Body of pancreas (tissue), 4 donors: ENCODE measurements around the gene ABHD8.

Experiments used
- POLR2A ChIP-seq, 3 donors: fragments of 450-650 bp; IDR thresholded peaks; one replicate each; pipeline ENCODE4 v1.6.1; 2016; ENCODE audit warnings: antibody characterized with exemption in 3 of 3, mild to moderate bottlenecking in 2 of 3
- TF ChIP-seq, protein P1 (sequence below), 7 experiments: fragments of 450-650 bp in 4 of 7; fragments of 200-600 bp in 3 of 7; sonication (generic) in 3 of 7; IDR thresholded peaks; one replicate each; pipeline ENCODE4 v1.5.1; 2016 to 2019; ENCODE audit warnings: antibody characterized with exemption in 7 of 7

DNA sequence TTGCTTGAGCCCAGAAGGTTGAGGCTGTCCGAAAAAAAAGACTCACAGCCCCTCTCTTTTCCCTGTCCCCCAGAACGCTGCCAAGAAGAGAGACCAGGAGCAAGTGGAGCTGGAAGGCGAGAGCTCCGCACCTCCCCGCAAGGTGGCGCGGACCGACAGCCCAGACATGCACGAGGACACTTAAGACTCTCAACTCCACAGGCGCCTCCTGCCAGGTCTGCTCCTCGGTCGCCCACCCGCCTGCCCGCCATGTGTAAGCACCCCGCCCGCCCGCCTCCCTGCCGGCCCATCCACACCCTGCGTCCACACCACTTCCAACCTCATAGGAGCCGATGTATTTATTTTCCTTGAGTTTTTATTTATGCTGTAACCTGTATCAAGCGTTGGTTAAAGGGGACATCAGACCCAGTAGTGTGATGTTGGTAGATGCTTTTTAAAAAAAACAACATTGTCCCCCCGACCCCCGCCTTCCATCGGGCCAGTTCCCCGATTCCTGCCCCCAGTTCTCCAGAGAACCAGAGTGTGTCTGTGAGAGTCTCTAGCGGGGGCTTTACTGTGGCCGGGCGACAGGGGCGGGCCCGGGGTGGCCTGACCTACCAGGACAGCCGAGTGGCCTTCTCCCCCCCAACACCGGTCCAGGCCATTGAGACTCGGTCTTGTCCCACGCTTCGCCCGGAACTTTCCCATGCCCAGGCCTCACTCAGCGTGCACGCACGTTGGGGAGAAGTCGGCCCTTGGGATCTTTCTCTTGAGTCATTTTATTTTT lies 16.4 kb upstream of the ABHD8 start:
- TF ChIP-seq, protein P1, sequence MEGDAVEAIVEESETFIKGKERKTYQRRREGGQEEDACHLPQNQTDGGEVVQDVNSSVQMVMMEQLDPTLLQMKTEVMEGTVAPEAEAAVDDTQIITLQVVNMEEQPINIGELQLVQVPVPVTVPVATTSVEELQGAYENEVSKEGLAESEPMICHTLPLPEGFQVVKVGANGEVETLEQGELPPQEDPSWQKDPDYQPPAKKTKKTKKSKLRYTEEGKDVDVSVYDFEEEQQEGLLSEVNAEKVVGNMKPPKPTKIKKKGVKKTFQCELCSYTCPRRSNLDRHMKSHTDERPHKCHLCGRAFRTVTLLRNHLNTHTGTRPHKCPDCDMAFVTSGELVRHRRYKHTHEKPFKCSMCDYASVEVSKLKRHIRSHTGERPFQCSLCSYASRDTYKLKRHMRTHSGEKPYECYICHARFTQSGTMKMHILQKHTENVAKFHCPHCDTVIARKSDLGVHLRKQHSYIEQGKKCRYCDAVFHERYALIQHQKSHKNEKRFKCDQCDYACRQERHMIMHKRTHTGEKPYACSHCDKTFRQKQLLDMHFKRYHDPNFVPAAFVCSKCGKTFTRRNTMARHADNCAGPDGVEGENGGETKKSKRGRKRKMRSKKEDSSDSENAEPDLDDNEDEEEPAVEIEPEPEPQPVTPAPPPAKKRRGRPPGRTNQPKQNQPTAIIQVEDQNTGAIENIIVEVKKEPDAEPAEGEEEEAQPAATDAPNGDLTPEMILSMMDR (IDR thresholded peaks at IDR 0.05) = no peak
- TF ChIP-seq POLR2A (IDR thresholded peaks at IDR 0.05) = no peak
